Epithelial cell of proximal tubule (primary cell): ENCODE measurements around the gene EPHA4. TPM values are rescaled to one million over a fixed set of nuclear protein-coding genes. Genes with fewer than 3 reads are reported as not detected.
A peak's percentile ranks its signal among the peaks of the same experiment; 100 is the strongest.

Experiments used
- DNase-seq: peaks from one replicate; pipeline ENCODE4 v3.0.0-alpha.2; 2011; ENCODE audit warnings: low read depth
- H3K4me3 ChIP-seq: 2 replicates; pipeline ENCODE4 v1.5.1; 2011; ENCODE audit warnings: low read depth, mild to moderate bottlenecking, low read length
- total RNA-seq: library from RNA; depleted of rRNA; stranded (reverse); fragments of >200 nt; gene quantifications from 2 replicates; pipeline ENCODE4 v1.2.3, GENCODE V29; 2015
- TF ChIP-seq, protein P1 (sequence below): conservative IDR thresholded peaks from 2 replicates; pipeline ENCODE4 v1.5.1; 2012; ENCODE audit warnings: low read depth, mild to moderate bottlenecking, low read length

The EPHA4 gene
- total RNA-seq, 1 donor from 2014 or later, result 13.3 TPM

DNA sequence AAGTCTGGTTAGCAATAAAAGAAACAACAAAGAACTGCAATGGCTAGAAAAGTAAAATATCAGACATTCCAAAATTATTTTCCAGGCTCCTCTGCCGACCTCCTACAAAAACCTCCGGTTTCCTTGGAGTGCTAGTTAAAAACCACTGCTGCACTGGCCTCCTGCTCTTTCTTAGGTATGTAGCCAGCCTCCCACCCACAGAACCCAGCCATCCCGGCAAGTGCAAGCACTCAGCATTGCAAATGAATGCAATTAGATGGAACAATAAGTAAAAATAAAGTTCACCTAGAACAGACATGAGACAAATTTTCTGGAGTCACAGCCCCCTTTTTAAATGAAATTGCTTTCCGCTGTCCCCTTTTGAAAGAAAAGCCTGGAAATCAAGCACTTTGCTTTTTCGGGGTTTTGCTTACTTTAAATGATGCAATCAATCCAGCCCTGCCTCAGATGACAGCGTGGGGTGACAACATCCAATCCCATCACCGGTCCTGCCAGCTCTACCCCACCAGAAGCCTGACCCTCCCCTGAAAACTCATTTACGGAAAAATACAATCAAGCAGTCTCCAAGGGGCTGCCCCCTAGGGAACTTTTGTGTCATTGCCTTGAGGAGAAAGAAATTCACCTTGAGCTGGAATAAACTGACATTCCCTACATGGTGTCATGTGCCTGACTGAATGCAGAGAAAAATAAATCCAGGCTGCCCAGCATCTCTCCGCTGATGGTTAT is 199.8 kb downstream of the EPHA4 start:
- TF ChIP-seq, protein P1, sequence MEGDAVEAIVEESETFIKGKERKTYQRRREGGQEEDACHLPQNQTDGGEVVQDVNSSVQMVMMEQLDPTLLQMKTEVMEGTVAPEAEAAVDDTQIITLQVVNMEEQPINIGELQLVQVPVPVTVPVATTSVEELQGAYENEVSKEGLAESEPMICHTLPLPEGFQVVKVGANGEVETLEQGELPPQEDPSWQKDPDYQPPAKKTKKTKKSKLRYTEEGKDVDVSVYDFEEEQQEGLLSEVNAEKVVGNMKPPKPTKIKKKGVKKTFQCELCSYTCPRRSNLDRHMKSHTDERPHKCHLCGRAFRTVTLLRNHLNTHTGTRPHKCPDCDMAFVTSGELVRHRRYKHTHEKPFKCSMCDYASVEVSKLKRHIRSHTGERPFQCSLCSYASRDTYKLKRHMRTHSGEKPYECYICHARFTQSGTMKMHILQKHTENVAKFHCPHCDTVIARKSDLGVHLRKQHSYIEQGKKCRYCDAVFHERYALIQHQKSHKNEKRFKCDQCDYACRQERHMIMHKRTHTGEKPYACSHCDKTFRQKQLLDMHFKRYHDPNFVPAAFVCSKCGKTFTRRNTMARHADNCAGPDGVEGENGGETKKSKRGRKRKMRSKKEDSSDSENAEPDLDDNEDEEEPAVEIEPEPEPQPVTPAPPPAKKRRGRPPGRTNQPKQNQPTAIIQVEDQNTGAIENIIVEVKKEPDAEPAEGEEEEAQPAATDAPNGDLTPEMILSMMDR, result peak; percentile 48
- no peak for DNase-seq
- no peak overlapping the region for H3K4me3 ChIP-seq

DNA sequence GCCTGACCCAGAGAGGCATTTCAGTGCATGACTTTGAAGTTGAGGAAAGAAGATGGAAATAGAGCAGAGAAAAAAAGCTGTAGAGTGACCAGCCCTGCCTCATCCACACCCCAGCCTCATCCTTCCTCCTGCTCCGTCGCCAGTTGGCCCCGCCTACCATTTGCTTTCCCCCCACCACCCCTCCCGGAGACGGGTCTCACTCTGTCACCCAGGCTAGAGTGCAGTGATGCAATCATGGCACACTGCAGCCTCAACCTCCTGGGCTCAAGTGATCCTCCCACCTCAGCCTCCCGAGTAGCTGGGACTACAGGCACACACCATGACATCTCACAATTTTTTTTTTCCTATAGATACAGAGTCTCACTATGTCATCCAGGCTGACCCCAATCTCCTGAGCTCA is 200.8 kb downstream of the EPHA4 start:
- DNase-seq, result no peak
- no peak overlapping the region for H3K4me3 ChIP-seq
- TF ChIP-seq, protein P1, result no peak

DNA sequence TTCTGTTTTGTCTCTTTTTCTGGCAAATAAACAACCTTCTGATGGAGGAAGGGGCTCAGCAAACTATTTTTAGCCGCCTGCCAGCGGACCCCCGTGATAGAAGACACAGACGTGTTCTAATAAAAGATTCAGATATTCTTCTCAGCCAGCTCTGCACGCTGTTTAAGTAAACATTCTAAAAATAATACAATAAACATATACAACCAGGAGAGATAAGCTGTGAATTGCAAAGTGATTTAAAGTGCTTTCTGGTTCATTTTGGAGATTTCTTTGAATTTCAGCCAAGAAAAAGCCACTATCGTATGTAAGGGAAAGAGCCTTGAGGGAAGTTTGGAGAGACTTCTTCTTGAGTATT is 201.3 kb downstream of the EPHA4 start:
- no peak overlapping the region for H3K4me3 ChIP-seq
- DNase-seq, result no peak
- TF ChIP-seq, protein P1, result no peak

DNA sequence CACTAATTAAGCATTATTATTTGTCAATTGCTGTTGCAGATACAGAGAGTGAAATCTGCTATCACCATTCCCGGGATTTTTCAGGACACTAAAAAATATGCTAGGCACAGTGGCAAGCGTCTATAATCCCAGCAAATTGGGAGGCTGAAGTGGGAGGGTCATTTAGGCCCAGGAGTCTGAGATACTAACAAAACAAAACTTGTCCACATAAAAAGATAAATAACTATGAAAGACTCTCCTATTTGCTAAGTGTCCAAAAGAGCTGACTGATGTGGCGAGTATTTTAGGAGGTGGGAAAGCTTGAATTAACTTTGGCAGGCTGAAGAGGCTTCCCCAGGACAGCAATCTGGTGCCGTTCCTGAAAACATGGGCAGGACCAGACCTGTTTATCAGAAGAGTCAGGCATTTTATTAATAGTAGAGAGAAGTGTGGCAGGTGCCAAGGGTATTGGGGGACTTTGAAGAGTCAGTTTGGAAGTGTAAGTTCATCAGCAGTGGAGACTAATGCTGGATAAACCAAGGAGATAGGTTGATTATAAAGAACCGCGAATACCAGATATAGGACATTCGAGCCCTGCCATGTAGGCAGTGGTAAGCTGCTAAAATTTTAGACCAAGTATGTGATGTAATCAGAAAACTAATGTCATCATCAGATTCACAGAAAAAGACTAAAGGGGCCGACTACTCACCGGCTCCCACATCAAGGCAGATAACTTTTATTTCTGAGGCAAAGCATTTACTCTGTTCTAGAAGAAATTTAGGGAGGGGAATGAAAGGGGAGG is 201.8 kb downstream of the EPHA4 start:
- TF ChIP-seq, protein P1, result no peak
- DNase-seq, result no peak
- no peak overlapping the region for H3K4me3 ChIP-seq
